HG02943 (cell line): Measurements from ENCODE around the gene TPK1.

Source experiments
- ATAC-seq: cut with Tn5 transposase; IDR thresholded peaks from one replicate; pipeline ENCODE4 v1.9.1; 2021; ENCODE audit warnings: mild to moderate bottlenecking, low read depth, moderate library complexity; ENCODE audit not compliant: unreplicated experiment

The TPK1 gene

DNA sequence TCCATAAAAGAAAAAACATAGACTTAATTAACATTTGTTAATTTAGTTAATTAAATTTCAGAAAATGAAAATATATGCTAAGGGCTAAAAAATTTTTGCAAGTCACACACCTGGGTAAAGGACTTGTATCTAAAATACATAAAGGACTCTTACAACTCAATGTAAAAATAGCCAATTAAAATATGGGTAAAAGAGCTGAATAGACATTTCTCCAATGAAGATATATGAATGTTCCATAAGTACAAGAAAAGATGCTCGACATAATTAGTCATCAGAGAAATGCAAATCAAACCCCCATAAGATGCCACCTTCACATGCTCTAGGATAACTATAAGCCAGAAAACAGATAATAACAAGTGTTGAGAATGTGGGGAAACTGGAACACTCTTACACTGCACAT is 288.0 kb downstream of the TPK1 start:
- ATAC-seq, result no peak

- no peak for ATAC-seq
These were observed 289.1 kb downstream of the TPK1 start for GRCh38 chr7:144546782-144547181.

- ATAC-seq, result no peak
These were observed 290.5 kb downstream of the TPK1 start for GRCh38 chr7:144545330-144545729.

- no peak for ATAC-seq
These were observed 301.0 kb downstream of the TPK1 start for GRCh38 chr7:144534655-144535395.

- no peak for ATAC-seq
These were observed 301.7 kb downstream of the TPK1 start for GRCh38 chr7:144534196-144534595.

DNA sequence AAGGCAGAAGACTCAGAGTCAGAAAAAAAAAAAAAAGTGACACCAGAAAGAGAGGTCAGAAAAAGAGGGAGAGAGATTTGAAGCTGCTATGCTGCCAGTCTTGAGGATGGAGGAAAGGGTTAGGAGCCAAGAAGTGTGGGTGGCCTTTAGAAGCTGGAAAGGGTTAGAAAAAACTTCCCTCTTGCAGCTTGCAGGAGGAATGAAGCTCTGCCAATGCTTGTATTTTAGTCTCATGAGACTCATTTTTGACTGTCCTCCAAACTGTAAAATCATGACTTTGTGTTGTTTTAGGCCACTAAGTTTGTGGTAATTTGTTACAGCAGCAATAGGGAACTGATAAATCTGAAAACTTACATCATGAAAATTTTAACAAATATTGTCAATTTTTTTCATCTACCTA is 304.7 kb downstream of the TPK1 start:
- ATAC-seq, result no peak

DNA sequence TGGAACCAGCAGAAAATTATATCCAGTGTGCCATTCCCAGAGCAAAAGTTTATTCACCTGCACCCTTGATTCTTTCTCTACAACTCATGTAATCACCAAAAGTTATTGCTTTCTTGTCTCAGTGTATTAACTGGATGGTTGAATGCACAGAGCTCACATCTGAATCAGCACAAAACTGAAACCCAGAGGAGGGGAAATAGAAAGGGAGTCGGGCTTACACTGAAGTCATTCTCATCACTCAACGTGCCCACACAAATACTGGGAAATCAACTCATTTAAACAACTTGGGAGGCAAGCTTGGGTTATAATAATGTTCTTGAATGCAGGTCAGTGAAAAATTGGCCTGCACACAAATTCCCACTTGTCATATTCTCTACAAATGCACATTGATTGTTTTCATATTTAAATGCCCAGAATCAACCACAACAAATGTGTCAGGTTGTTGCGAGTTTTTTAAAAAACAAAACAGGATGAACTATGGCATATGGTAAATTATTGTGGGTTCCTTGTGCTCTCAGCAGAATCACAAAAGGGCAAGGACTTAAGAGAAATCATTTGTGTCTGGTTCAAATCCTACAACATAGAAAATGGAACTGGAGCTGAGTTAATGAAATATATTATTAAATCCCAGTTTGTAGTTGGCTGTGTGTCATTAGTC is 306.5 kb downstream of the TPK1 start:
- ATAC-seq, result peak; percentile 94

- ATAC-seq, result no peak
These were observed 307.3 kb downstream of the TPK1 start for GRCh38 chr7:144528536-144529045.

- ATAC-seq, result no peak
These were observed 308.8 kb downstream of the TPK1 start for GRCh38 chr7:144527051-144527471.

- ATAC-seq, result no peak
These were observed 309.9 kb downstream of the TPK1 start for GRCh38 chr7:144525956-144526355.

GRCh38 chr7:144524271-144524670 is 311.6 kb downstream of the TPK1 start:
- no peak for ATAC-seq

- no peak for ATAC-seq
These were observed 312.2 kb downstream of the TPK1 start for GRCh38 chr7:144523621-144524020.

DNA sequence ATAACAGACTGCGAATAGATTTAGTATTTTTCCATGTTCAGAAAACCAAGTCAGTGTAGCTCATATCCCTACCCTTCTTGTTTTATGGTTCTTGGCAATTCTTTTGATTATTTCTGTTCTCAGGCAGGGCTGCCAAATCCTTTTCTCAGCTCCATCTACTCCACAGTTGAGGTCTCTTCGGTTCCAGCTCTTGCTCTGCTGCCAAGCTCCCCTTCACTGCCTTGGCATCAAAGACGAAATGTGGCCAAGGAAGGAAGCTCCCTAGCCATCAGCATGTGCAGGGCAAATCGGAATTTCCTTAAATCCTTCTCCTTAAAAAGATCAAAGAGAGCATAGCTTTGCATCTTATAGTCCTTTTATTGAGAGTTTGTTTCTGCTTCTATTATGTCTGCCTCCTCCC is 315.9 kb downstream of the TPK1 start:
- no peak for ATAC-seq

GRCh38 chr7:144518360-144518759 is 317.5 kb downstream of the TPK1 start:
- no peak for ATAC-seq

- ATAC-seq, result no peak
These were observed 318.1 kb downstream of the TPK1 start for GRCh38 chr7:144517749-144518148.

GRCh38 chr7:144516729-144517525 is 318.9 kb downstream of the TPK1 start:
- no peak for ATAC-seq

GRCh38 chr7:144513334-144513733 is 322.5 kb downstream of the TPK1 start:
- ATAC-seq, result no peak

GRCh38 chr7:144510621-144511020 is 325.2 kb downstream of the TPK1 start:
- no peak for ATAC-seq

GRCh38 chr7:144508702-144509101 is 327.2 kb downstream of the TPK1 start:
- no peak for ATAC-seq

- no peak for ATAC-seq
These were observed 332.6 kb downstream of the TPK1 start for GRCh38 chr7:144503215-144503614.

- ATAC-seq, result no peak
These were observed 335.6 kb downstream of the TPK1 start for GRCh38 chr7:144500225-144500624.
